Stimulated activated CD8-positive, alpha-beta memory T cell treated with anti-CD3 and anti-CD28 coated beads, Interleukin-12 subunit alpha, Interleukin-12 subunit beta, amount 100 ng/mL, for 1 hour (primary cell): ENCODE data around the gene PCDHGA8.
"Not testable (repeated sequence)": the region's sequence is repeated elsewhere in the genome, so short reads cannot be mapped to it uniquely, and the experiment has no call there.

Experiments used
- DNase-seq: peaks from one replicate; pipeline ENCODE4 v3.0.0-alpha.2; 2020; ENCODE audit warnings: low read depth

PCDHGA8 gene

GRCh38 chr5:141403387-141403786, 11.0 kb downstream of the PCDHGA8 start:
- DNase-seq = no peak

DNA sequence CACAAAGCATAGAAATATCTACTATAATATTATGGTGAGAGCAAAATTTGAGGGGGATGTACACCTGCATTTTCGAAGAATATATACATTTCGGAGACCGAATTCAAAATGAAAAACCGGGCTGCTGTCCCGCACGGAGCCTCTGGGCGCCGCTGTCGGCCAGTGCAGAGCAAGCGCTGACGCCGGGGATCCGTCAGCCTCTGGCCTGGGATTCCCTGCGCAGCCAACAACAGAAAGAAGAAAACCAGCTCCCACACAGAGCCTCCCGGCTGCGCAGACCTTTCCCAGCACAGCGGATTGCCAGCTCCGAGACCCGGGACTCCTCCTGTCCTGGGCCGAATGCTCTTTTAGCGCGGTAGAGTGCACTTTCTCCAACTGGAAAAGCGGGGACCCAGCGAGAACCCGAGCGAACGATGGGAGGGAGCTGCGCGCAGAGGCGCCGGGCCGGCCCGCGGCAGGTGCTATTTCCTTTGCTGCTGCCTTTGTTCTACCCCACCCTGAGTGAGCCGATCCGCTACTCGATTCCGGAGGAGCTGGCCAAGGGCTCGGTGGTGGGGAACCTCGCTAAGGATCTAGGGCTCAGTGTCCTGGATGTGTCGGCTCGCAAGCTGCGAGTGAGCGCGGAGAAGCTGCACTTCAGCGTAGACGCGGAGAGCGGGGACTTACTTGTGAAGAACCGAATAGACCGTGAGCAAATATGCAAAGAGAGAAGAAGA, 15.5 kb downstream of the PCDHGA8 start, which contains the start of gene PCDHGB6:
Gene PCDHGB6 (plus strand): TSS at position 232 of the 716 bp plus-strand sequence. CDS start 182 bp downstream, at position 414.
- DNase-seq = not testable (repeated sequence)

DNA sequence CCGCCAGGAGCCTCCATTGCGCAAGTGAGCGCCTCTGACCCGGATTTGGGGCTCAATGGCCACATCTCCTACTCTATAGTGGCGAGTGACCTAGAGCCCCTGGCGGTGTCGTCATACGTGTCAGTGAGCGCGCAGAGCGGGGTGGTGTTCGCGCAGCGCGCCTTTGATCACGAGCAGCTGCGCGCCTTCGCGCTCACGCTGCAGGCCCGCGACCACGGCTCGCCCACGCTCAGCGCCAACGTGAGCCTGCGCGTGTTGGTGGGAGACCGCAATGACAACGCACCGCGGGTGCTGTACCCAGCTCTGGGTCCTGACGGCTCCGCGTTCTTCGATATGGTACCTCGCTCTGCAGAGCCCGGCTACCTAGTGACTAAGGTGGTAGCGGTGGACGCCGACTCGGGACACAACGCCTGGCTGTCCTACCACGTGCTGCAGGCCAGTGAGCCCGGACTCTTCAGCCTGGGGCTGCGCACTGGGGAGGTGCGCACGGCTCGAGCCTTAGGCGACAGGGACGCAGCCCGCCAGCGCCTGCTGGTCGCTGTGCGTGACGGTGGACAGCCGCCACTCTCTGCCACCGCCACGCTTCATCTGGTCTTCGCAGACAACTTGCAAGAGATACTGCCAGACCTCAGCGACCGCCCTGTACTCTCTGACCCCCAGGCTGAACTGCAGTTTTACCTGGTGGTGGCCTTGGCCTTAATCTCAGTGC, 17.3 kb downstream of the PCDHGA8 start:
- DNase-seq = no peak

GRCh38 chr5:141411575-141411974, 19.1 kb downstream of the PCDHGA8 start:
- DNase-seq = no peak

GRCh38 chr5:141412854-141413539, 20.6 kb downstream of the PCDHGA8 start, which contains the start of gene PCDHGA10:
Gene PCDHGA10, plus strand, starts transcription at chr5:141412987. Its CDS starts 189 bp downstream, at chr5:141413176.
- DNase-seq = peak; percentile 26

DNA sequence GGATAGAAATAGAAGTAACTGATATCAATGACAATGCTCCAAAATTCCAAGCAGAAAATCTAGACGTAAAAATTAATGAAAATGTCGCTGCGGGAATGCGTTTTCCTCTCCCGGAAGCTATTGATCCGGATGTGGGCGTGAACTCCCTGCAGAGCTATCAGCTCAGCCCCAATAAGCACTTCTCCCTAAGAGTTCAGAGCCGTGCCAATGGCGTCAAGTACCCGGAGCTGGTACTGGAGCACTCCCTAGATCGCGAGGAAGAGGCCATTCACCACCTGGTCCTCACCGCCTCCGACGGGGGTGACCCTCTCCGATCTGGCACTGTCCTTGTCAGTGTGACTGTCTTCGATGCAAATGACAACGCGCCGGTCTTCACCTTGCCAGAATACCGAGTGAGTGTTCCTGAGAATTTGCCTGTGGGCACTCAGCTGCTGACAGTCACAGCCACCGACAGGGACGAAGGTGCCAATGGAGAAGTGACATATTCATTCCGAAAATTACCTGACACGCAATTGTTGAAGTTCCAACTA, 21.2 kb downstream of the PCDHGA8 start:
- no peak for DNase-seq

GRCh38 chr5:141414548-141415274, 22.3 kb downstream of the PCDHGA8 start:
- not testable (repeated sequence) for DNase-seq

GRCh38 chr5:141415275-141415618, 22.8 kb downstream of the PCDHGA8 start:
- not testable (repeated sequence) for DNase-seq

DNA sequence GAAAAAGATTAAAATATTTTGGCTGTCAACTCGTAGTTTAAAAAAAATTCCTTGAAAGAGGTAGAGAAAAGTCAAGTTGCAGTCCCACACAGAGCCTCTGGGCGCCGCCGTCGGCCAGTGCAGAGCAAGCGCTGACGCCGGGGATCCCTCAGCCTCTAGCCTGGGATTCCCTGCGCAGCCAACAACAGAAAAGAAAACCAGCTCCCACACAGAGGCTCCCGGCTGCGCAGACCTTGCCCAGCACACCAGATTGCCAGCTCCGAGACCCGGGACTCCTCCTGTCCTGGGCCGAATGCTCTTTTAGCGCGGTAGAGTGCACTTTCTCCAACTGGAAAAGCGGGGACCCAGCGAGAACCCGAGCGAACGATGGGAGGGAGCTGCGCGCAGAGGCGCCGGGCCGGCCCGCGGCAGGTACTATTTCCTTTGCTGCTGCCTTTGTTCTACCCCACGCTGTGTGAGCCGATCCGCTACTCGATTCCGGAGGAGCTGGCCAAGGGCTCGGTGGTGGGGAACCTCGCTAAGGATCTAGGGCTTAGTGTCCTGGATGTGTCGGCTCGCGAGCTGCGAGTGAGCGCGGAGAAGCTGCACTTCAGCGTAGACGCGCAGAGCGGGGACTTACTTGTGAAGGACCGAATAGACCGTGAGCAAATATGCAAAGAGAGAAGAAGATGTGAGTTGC, 25.2 kb downstream of the PCDHGA8 start, which contains the start of gene PCDHGB7:
Gene PCDHGB7 (plus strand): TSS at position 184 of the 679 bp plus-strand sequence. CDS start 183 bp downstream, at position 367.
- DNase-seq = not testable (repeated sequence)

DNA sequence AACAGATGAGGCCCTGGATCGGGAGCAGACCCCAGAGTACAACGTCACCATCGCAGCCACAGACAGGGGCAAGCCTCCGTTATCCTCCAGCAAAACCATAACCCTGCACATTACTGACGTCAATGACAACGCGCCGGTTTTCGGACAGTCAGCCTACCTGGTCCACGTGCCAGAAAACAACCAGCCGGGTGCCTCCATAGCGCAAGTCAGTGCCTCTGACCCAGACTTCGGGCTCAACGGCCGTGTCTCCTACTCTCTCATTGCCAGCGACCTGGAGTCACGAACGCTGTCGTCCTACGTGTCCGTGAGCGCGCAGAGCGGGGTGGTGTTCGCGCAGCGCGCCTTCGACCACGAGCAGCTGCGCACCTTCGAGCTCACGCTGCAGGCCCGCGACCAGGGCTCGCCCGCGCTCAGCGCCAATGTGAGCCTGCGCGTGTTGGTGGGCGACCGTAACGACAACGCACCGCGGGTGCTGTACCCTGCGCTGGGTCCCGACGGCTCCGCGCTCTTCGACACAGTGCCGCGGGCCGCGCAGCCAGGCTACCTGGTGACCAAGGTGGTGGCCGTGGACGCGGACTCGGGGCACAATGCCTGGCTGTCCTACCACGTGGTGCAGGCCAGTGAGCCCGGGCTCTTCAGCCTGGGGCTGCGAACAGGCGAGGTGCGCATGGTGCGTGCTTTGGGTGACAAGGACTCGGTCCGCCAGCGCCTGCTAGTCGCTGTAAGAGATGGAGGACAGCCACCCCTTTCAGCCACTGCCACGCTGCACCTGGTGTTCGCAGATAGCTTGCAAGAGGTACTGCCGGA, 26.8 kb downstream of the PCDHGA8 start:
- DNase-seq = no peak

GRCh38 chr5:141420855-141421488, 28.5 kb downstream of the PCDHGA8 start, which contains the start of gene PCDHGA11:
Gene PCDHGA11, plus strand, starts transcription at chr5:141421051. Its CDS starts 177 bp downstream, at chr5:141421228.
- DNase-seq = no peak

DNA sequence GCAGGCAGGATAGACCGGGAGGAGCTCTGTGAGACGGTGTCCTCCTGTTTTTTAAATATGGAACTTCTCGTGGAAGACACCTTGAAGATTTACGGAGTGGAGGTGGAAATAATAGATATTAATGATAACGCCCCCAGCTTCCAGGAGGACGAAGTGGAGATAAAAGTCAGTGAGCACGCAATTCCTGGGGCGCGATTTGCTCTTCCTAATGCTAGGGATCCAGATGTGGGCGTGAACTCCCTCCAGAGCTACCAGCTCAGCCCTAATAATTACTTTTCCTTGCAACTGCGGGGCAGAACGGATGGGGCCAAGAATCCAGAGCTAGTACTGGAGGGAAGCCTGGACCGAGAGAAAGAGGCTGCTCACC, 29.0 kb downstream of the PCDHGA8 start:
- no peak for DNase-seq

DNA sequence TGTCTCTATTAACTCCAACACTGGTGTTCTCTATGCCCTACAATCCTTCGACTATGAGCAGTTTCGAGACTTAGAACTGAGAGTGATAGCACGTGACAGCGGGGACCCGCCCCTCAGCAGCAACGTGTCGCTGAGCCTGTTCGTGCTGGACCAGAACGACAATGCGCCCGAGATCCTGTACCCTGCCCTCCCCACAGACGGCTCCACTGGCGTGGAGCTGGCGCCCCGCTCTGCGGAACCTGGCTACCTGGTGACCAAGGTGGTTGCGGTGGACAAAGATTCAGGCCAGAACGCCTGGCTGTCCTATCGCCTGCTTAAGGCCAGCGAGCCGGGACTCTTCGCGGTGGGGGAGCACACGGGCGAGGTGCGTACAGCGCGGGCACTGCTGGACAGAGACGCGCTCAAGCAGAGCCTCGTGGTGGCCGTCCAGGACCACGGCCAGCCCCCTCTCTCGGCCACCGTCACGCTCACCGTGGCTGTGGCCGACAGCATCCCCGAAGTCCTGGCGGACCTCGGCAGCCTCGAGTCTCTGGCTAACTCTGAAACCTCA, 30.4 kb downstream of the PCDHGA8 start:
- no peak for DNase-seq

DNA sequence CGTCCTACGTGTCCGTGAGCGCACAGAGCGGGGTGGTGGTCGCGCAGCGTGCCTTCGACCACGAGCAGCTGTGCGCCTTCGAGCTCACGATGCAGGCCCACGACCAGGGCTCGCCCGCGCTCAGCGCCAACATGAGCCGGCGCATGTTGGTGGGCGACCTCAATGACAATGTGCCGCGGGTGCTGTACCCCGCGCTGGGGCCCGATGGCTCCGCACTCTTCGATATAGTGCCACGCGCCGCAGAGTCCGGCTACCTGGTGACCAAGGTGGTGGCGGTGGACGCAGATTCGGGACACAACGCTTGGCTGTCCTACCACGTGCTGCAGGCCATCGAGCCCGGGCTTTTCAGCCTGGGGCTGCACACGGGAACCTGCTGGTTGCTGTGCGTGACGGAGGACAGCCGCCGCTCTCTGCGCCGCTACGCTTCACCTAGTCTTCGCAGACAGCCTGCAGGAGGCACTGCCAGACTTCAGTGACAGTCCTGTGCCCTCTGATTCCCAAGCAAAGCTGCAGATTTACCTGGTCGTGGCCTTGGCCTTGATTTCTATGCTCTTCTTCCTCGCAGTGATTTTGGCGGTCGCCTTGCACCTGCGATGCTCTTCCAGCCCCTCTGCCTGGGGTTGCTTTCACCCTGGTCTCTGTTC, 35.5 kb downstream of the PCDHGA8 start:
- no peak for DNase-seq

DNA sequence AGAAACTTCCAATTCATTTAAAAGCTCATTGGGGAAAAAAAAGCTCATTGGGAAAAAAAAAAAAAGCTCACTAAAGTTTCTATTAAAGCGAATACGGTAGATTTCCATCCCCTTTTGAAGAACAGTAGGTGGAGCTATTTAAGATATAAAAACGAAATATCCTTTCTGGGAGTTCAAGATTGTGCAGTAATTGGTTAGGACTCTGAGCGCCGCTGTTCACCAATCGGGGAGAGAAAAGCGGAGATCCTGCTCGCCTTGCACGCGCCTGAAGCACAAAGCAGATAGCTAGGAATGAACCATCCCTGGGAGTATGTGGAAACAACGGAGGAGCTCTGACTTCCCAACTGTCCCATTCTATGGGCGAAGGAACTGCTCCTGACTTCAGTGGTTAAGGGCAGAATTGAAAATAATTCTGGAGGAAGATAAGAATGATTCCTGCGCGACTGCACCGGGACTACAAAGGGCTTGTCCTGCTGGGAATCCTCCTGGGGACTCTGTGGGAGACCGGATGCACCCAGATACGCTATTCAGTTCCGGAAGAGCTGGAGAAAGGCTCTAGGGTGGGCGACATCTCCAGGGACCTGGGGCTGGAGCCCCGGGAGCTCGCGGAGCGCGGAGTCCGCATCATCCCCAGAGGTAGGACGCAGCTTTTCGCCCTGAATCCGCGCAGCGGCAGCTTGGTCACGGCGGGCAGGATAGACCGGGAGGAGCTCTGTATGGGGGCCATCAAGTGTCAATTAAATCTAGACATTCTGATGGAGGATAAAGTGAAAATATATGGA, 38.1 kb downstream of the PCDHGA8 start, which contains the start of gene PCDHGA12:
Gene PCDHGA12 (plus strand): TSS at position 176 of the 782 bp plus-strand sequence. CDS start 253 bp downstream, at position 429.
- DNase-seq = no peak

- no peak for DNase-seq
Measured at GRCh38 chr5:141431286-141431685, 38.9 kb downstream of the PCDHGA8 start.

DNA sequence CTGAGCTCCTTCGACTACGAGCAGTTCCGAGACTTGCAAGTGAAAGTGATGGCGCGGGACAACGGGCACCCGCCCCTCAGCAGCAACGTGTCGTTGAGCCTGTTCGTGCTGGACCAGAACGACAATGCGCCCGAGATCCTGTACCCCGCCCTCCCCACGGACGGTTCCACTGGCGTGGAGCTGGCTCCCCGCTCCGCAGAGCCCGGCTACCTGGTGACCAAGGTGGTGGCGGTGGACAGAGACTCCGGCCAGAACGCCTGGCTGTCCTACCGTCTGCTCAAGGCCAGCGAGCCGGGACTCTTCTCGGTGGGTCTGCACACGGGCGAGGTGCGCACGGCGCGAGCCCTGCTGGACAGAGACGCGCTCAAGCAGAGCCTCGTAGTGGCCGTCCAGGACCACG, 39.9 kb downstream of the PCDHGA8 start:
- DNase-seq = not testable (repeated sequence)

DNA sequence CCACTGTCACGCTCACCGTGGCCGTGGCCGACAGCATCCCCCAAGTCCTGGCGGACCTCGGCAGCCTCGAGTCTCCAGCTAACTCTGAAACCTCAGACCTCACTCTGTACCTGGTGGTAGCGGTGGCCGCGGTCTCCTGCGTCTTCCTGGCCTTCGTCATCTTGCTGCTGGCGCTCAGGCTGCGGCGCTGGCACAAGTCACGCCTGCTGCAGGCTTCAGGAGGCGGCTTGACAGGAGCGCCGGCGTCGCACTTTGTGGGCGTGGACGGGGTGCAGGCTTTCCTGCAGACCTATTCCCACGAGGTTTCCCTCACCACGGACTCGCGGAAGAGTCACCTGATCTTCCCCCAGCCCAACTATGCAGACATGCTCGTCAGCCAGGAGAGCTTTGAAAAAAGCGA, 40.3 kb downstream of the PCDHGA8 start:
- not testable (repeated sequence) for DNase-seq
